ENCODE data around the gene GALNT18.

DNA sequence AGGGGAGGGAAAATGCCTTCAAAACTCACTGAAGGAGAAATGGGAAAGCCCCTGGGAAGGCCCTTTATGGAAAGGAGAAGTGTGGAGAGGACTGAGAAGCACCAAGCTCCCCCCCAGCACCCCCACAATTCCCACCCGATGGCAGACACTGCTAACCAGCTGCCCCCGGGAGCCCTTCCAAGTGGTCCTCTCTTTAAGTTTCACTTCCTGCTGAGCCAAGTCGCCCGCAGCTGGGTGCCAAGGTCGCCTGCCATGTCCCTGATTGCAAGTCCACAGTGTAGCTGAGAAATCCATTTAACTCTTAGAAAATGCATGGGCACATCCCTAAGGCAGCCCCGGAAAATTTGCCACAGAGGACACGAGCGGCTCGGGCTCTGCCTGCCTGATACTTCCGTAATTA is 68.2 kb downstream of the GALNT18 start:
- TF ChIP-seq CTCF (IDR thresholded peaks at IDR 0.05) (no peak), POLR2A (IDR thresholded peaks at IDR 0.05) (no peak)
